Stimulated activated CD8-positive, alpha-beta memory T cell treated with anti-CD3 and anti-CD28 coated beads, Interleukin-2, amount 100 ng/mL, for 1 hour (primary cell): Measurements from ENCODE around the gene STUM.
"Not testable (repeated sequence)": the region's sequence is repeated elsewhere in the genome, so short reads cannot be mapped to it uniquely, and the experiment has no call there.

ENCODE experiments used
- DNase-seq, 2 donors: peaks; one replicate each; pipeline ENCODE4 v3.0.0-alpha.2; 2020; ENCODE audit warnings: low read depth in 2 of 2

Gene STUM, protein sequence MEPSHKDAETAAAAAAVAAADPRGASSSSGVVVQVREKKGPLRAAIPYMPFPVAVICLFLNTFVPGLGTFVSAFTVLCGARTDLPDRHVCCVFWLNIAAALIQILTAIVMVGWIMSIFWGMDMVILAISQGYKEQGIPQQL

GRCh38 chr1:226548256-226549093, at the start of gene STUM:
Gene STUM, plus strand, starts transcription at chr1:226548764. Its CDS starts 141 bp downstream, at chr1:226548905.
- DNase-seq, result no peak

DNA sequence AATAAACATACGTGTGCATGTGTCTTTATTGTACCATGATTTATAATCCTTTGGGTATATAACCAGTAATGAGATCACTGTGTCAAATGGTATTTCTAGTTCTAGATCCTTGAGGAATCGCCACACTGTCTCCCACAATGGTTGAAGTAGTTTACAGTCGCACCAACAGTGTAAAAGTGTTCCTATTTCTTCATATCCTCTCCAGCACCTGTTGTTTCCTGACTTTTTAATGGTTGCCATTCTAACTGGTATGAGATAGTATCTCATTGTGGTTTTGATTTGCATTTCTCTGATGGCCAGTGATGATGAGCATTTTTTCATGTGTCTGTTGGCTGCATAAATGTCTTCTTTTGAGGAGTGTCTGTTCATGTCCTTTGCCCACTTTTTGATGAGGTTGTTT, 48.9 kb upstream of the STUM start:
- DNase-seq, result not testable (repeated sequence)

DNA sequence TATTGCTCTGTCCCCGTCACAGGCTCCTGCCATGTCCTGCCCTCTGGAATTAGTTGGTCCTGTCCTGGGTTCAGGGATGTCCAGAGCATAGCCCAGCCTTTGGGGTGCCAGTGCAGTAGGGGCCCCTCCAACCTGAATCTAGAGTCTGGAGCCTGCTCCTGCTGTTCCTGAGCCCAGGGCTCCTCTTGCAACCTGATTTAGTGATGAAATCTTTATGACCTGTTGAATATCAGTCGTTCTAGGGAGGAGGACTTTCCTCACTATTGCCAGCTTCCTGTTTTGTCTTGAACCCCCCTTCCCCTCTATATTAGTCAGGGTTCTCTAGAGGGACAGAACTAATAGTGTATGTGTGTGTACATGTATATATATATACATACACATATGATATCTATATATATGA, 42.5 kb upstream of the STUM start:
- no peak for DNase-seq

GRCh38 chr1:226506921-226507320, 41.6 kb upstream of the STUM start:
- no peak for DNase-seq

DNA sequence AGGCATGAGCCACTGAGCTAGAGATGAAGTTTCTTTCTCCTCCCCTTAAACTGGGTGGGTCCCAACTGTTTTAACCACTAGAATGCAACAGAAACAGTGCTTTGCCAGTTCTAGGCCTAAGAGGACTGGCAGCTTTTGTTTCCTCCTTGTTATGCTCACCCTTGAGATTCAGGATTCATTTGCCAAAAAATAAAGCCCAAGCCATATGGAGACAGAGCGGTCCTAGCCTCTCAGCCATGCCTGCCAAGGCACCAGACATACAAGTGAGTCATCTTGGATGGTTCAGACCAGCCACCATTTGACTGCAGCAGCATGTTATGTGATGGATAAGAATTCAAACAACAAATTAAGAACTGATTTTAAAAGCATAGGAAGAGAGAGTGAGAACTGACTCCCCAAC, 38.1 kb upstream of the STUM start:
- DNase-seq, result no peak

GRCh38 chr1:226511296-226511695, 37.3 kb upstream of the STUM start:
- no peak for DNase-seq

DNA sequence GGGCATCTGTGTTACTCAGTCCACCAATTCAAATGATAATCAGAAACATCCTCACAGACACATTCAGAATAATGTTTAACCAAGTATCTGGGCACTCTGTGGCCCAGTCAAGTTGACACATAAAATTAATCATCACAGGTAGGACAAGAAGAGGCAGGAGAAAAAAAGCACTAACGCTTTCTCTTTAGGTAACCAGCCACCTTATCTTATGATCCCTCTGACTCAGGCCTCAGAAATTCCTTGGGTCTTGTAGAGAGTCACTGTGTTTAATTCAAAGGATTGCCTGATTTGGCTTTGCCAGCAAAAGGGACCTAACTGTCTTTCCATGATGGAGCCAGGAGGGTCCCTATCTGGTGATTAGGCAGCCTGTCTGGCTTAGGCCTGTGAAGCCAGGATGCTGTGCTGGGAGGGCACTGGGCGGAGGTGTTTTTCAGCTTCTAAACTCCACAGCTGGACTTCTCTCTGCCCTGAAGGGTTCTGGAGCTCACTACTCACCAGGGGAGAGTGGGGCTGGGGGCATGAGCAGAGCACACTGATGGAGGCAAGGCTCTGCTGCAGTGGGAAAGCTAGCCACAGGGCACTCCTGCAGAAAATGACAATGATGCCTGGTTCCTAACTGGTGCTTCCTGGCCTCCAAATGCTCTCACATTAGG, 36.4 kb upstream of the STUM start:
- DNase-seq, result no peak

DNA sequence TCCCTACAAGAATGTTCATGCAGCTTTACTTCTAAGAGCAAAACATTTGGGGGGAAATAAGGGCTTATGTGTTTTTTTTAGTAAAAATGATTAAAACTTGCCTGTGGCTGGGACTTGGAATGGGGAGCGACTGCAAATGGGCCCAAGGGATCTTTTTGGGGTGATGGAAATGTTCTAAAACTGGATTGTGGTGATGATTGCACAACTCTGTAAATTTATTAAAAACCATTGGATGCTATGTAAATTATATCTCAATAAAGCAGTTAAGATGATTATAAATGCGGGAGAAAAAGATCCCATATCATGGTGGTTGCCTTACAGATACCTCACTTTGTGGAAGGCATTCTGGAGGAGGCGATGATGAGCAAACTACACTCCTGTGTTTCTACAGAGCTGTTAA, 30.2 kb upstream of the STUM start:
- no peak for DNase-seq

DNA sequence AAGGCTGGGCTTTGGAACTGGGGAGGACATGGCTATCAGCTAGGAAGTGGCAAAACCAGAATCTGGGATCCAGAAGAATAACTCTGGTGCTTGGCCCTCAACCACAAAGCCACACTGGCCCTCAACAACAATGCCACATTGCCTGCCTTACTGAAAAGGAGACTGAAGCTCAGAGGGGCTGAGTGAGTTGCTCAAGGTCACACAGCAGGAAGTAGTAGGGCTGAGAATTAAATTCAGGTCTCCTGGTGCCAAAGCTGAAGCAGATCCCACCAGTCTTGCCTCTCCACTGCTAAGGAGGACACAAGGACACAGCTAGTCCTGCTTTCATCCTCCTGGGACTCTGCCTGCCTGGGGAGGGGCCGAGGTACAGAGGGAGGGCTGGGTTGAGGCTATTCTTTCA, 29.4 kb upstream of the STUM start:
- no peak for DNase-seq

DNA sequence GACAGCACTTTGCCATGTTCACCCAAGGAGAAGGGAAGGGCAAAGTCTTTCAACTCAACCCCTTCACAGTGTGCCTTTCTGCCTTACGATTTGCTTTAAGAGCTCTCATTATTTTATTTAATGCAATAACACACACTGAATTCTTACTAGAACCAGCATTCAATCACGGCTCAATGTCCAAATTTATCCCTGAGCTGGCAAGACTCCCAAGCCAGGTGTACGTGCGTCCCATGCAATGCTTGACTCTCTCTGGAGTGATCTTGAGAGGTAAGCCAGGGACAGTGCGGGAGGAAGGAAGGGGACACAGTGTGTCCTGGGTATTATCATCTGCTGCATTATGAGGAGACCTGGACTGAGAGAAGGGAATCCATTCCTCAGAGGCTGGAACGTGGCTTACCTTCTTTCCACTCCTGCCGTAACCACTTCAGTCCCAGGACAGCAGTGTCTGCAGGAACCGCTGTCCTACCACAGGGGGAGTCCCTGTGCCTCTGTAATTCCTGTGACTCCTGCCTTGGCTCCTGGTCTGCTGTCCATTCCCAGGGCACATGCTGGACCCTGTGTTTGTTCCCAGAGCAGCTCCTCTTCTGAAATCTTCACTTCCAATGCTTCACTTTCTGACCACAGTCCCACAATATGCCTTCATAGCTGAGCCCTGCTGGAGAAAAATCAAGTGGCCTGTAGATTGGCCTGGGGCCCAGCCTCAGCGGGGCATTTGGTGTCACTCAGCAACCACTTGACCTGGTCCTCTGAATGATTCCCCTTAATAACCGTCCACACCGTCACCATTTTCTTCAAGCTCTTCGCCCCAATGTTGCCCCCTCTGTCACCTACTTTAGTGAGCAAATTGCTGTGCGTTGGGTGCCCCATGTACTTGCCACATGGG, 28.6 kb upstream of the STUM start:
- no peak for DNase-seq

GRCh38 chr1:226520640-226521355, 27.8 kb upstream of the STUM start:
- no peak for DNase-seq

DNA sequence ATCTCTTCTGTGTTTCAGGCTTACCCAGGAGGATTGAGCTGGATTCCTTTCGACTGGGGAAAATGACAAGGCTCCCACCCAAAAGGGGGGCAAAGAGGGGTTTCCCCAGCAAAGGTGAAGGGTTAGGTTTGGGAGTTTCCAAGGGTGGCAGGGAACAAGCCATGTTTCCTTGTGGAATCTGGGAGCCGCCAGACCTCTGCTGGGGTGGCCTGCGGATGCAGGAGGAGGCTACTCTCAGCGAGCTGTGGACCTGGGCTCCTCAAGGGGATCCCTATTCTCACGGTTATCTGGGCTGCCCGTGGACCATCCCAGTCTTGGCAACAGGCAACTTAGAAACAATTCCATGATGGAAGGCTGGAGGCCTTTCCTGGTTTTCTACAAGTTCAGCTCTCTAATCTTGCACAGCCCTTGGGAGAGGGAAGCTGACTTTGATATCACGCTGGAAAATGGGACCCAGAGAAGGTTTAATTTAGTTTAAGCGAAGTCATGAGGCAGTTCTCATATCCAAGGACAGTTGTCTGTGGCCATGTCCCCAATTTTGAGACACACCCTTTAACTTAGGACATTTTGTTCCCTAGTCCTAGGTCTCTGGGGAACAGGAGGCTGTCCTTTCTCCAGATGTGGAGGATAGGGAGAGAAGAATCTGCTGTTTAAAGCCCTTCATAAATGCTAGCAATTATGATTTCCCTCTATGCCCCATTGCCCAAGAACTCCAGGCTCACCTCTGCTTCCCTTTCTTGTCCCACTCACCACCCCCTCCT, 24.7 kb upstream of the STUM start:
- no peak for DNase-seq

DNA sequence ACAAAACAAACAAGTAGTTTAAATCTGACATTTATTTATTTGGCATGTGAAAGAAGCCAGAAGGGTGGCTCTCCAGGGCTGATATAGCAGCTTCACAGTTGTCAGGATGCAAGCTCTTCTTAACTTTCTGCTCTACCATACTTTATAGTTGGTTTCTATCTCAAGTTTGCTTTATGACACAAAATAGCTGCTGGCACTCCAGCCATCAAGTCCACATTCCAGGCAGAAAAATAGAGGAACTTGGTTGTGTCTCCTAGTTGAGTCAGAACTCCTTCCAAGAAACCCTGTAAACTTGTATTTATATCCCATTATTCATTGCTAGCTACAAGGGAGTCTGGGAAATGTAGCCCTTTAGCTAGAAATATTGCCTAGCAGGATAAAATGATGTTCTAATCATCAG, 24.0 kb upstream of the STUM start:
- DNase-seq, result no peak

GRCh38 chr1:226525750-226526149, 22.8 kb upstream of the STUM start:
- no peak for DNase-seq

DNA sequence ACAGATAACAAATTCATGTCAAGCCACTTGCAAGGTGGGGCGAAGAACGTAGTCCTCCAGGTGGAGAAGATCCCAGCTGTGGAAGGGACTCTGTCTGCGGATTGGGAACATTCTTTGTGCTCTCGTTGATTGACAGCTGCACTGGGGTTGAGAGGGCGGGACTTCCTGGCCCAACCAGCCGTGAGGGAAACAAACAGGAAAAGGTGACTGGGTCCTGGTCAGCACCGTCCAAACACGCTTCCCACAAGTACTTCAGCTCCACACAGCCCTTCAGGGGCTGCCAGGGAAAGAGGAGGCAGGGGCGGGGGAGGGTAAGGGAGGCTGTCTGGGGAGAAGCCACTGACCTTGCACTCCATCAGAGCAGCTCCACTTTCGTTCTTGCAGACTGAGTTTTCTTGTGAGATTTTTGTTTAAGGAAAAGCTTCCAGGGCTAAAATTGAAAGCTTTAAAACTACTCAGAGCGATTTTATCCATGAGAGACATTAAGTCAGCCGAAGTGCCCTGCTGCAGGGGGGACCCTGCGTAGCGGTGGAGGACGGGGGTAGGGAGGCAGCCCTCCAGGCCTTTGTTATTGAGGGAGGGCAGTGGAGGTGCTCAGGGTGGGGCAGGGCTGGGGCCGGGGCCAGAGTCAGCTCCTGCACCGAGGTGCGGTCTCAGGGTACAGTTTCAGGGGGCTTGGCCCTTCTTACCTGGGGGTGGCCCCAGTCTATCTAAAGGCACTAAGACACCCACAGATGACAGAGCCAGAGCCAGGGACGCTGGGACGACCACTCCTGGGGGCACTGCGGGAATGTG, 21.6 kb upstream of the STUM start:
- no peak for DNase-seq

- no peak for DNase-seq
These were observed 18.7 kb upstream of the STUM start for GRCh38 chr1:226529891-226530290.

- no peak for DNase-seq
These were observed 18.0 kb upstream of the STUM start for GRCh38 chr1:226530591-226530990.

GRCh38 chr1:226531360-226532093, 17.0 kb upstream of the STUM start:
- no peak for DNase-seq

DNA sequence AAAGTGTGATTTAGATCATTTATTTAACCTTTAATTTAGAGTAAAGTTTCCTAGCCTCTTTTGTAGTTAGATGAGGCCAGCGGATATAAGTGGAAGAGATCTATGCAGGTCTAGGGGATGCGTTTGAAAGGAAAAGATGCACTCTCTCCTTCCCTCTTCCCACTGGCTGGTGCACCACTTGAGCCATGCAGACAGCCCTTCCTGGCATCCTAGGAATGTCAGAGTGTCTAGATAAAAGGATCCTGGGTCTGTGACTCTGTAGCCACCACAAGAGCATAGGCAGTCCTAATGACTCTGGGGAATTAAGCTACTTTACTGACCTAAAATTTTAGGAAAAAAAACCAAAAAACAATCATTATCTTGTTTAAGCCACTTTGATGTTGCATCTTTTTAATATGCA, 16.0 kb upstream of the STUM start:
- no peak for DNase-seq
